HepG2 (cell line): ENCODE data around the gene FAM13B. TPM values are rescaled to one million over a fixed set of nuclear protein-coding genes. Genes with fewer than 3 reads are reported as not detected.

ENCODE experiments used
- HNF1A ChIP-seq, 2 experiments: sonication (generic) in 1 of 2; formaldehyde crosslinking in 1 of 2; IDR thresholded peaks; 2 replicates each; pipeline versions ENCODE4 v1.4.0 to v1.6.1; 2016 to 2020; ENCODE audit warnings: borderline replicate concordance in 1 of 2, low read depth in 1 of 2, mild to moderate bottlenecking in 1 of 2, missing genetic modification reagents in 1 of 2
- SNAPC4 ChIP-seq: sonication (generic); formaldehyde crosslinking; IDR thresholded peaks from 2 replicates; pipeline ENCODE4 v1.4.0; 2020; ENCODE audit warnings: mild to moderate bottlenecking, missing genetic modification reagents
- ZNF12 ChIP-seq: sonication (generic); formaldehyde crosslinking; IDR thresholded peaks from 2 replicates; pipeline ENCODE4 v1.5.0; 2020; ENCODE audit warnings: missing genetic modification reagents
- ZNF232 ChIP-seq: sonication (generic); formaldehyde crosslinking; IDR thresholded peaks from 2 replicates; pipeline ENCODE4 v1.4.0; 2020; ENCODE audit warnings: missing genetic modification reagents, borderline replicate concordance
- polyA plus RNA-seq, 8 experiments: library from polyadenylated mRNA; depleted of rRNA in 3 of 8; stranded (reverse) in 7 of 8; unstranded in 1 of 8; fragments of >200 nt; fragmentation: Illumina TruSeq in 4 of 8; extraction: Trizol in 4 of 8; gene quantifications; 2 replicates each; pipeline versions ENCODE4 v1.2.1 to v1.2.3, GENCODE V29; 2011 to 2016; ENCODE audit warnings: low read depth in 4 of 8, missing spikeins in 1 of 8, mixed read lengths in 1 of 8; ENCODE audit not compliant: insufficient read depth in 1 of 8
- total RNA-seq, 5 experiments: library from RNA; depleted of rRNA; stranded (reverse); fragments of >200 nt; fragmentation: Illumina TruSeq; extraction: Trizol; gene quantifications; 2 replicates each; pipeline ENCODE4 v1.2.3, GENCODE V29; 2016; ENCODE audit warnings: low read depth in 1 of 5

FAM13B gene
- total and polyA plus RNA-seq, 2 of the 13 experiments (the other 11 are each of a cell fraction or from before 2014, with no cell fraction given) = 6.9 to 11.5 TPM

GRCh38 chr5:137997726-137998213, 35.1 kb downstream of the FAM13B start (continued):
- TF ChIP-seq ZNF232 = no peak
- TF ChIP-seq HNF1A (IDR thresholded peaks at IDR 0.05; ENCODE audit: low read depth) = no peak
- TF ChIP-seq HNF1A (CRISPR knock-in tag; IDR thresholded peaks at IDR 0.05; ENCODE audit: borderline replicate concordance) = no peak
- no peak for TF ChIP-seq ZNF12
- no peak for TF ChIP-seq SNAPC4 (CRISPR knock-in tag)
